Measurements from ENCODE around the gene TRPV4. TPM values are rescaled to one million over a fixed set of nuclear protein-coding genes. Genes with fewer than 3 reads are reported as not detected.
"Not testable (repeated sequence)": the region's sequence is repeated elsewhere in the genome, so short reads cannot be mapped to it uniquely, and the experiment has no call there.

The TRPV4 gene
- total RNA-seq, 2 donors from 2014 or later = not detected

DNA sequence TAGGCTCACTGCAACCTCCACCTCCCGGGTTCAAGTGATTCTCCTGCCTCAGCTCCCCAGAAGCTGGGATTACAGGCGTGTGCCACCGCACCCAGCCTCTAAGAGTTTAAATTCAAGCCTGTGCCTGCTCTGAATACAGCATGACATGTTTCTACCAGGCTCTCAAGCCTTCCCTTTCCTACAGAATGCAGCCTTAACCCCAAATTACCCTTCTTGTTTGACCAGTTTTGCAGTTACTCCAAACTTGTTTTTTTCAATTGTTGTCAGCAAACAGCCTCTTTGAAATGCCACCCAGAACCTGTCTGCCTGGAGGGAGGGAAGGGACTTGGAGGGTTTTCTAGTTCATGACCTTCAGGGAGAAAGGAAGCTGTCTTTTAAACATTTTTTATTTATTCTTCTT is 31.7 kb upstream of the TRPV4 start:
- no peak overlapping the region for H3K27ac Mint-ChIP-seq
- no peaks in the 10 kb centered on the region for H3K36me3 Mint-ChIP-seq
- no peaks in the 10 kb centered on the region for H3K9me3 Mint-ChIP-seq
- ATAC-seq (no peak), DNase-seq (ENCODE audit: low spot score in 2 of 2) (no peak)

DNA sequence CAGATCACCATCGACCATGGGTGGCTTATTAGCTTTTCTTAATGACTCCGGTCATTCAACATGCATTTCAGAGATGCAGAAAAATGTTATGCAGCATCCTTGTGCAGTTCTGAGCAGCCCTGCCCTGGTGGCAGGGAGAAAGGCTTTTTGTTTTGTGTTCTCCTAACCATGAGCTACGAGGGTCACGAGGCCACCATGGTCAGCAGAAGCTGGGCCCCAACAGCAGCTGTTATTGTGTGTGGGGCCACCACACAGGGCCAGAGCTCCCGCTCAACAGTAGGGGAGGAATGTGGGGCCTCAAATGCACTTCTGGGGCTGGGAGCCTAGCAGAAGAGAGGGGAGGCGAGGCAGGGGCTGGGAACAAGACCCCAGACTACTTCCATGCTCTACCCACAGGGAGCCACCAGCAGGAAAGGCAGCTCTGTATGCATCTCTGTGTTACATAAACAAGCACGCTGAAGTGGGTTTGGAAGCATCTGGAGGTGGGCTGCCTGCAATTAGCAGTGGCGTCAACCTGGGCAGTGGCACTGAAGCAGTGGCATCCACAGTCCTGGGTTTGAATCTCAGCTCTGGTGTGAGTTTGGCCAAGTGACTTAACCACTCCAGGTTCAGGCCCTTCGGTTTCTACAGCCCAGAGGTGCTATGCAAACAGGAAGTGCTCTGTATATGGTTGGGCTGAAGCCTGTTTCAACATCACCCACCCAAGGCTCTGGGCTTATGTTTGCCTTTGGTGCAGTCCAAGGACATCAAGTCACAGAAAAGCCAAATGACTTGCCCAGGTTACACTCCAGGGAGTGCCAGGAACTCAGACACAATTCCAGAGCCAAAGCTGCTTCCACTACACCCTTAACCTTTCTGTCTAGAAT is 30.9 kb upstream of the TRPV4 start:
- Mint-ChIP-seq H3K36me3 (no peaks in the 10 kb centered on the region), H3K9me3 (no peaks in the 10 kb centered on the region), H3K27ac (peak overlapping the region in 1 of 2 donors; percentile 74)
- no peak for DNase-seq (ENCODE audit: low spot score in 2 of 2)
- no peak for ATAC-seq

DNA sequence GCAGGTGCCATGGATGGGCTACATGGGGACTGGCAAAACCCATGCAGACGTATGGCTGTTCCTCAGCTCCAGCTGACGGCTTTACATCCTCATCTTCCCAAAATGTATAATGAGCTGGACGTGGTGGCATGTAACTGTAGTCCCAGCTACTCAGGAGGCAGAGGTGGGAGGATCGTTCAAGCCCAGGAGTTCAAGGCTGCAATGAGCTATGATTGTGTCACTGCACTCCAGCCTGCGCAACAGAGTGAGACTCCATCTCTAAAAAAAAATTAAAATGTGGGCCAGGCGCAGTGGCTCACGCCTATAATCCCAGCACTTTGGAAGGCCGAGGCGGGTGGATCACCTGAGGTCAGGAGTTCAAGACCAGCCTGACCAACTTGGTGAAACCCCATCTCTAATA is 29.3 kb upstream of the TRPV4 start:
- DNase-seq (ENCODE audit: low spot score in 2 of 2); H3K36me3 Mint-ChIP-seq; ATAC-seq; H3K9me3 Mint-ChIP-seq: not testable (repeated sequence)
- peak overlapping the region in 1 of 2 donors; percentile 37 for H3K27ac Mint-ChIP-seq

DNA sequence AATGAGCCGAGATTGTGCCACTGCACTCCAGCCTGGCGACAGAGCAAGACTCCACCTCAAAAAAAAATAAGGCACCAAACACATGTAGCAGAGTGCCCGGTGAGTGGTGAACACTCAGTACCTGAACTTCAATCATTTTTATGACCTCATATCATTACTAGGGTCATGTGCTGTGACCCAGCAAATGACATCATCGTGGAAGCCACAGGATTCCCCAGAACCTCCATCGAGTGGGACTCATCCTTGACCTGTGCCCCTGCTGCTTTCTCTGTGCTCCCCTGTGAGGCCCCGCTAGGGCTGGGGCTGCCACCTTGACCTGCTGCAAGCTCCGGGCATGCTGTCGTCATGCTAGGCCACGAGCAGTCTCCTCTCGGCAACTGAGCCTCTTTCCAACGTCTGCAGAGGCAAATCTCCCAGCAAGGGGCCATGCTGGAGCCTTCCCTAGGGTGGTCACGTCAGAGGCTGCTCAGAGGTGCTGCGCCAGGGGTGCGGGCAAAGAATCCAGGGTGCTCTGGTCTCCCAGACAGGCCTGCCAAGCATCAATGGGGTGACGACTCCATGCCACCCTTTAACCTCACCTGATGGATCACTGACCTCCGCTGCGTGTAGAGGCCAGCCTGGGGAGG is 28.6 kb upstream of the TRPV4 start:
- Mint-ChIP-seq H3K36me3 (no peaks in the 10 kb centered on the region), H3K27ac (peak overlapping the region in 1 of 2 donors; percentile 37), H3K9me3 (no peaks in the 10 kb centered on the region)
- DNase-seq (ENCODE audit: low spot score in 2 of 2) (no peak), ATAC-seq (peak in 1 of 2 donors; percentile 40)

DNA sequence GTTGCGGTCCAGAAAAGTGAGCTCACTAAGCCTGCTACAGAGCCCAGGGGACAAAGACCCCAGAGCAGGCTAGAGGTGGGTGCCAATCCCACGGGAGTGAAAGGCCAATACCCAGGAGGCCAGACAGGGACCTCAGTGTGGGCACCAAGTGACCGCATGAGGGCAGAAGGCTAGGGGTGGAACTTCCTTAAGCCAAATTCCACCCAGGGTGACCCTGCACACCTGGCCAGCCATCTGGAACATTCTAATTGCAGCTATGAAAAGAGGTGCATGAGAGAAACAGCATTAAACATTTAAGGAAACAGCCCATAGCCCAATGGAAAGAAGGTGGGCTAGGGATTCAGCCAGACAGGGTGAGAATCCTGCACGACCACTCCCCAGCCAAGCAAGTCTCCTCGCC is 27.8 kb upstream of the TRPV4 start:
- ATAC-seq (no peak), DNase-seq (ENCODE audit: low spot score in 2 of 2) (no peak)
- Mint-ChIP-seq H3K9me3 (no peaks in the 10 kb centered on the region), H3K27ac (no peak overlapping the region), H3K36me3 (no peaks in the 10 kb centered on the region)

DNA sequence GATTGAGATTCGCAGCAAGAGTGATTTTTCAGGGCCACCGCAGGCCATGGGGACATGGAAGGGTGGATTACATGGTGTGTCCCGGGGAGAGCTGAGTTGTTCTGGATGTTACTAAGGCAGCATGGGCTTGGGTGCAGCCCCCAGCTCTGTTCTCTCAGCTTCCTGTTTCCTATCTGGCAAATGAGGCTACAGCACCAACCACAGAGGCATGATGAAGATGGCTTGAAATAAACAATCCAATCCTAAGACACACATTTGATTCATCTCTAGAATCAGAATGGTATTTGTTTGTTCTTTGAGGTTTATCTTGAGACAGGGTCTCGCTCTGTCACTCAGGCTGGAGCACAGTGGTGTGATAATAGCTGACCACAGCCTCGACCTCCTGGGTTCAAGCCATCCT is 25.6 kb upstream of the TRPV4 start:
- peak overlapping the region; percentile 5 to 33 for H3K27ac Mint-ChIP-seq
- no peaks in the 10 kb centered on the region for H3K36me3 Mint-ChIP-seq
- DNase-seq (ENCODE audit: low spot score in 2 of 2) = no peak
- H3K9me3 Mint-ChIP-seq = no peaks in the 10 kb centered on the region
- peak in 1 of 2 donors; percentile 32 for ATAC-seq

DNA sequence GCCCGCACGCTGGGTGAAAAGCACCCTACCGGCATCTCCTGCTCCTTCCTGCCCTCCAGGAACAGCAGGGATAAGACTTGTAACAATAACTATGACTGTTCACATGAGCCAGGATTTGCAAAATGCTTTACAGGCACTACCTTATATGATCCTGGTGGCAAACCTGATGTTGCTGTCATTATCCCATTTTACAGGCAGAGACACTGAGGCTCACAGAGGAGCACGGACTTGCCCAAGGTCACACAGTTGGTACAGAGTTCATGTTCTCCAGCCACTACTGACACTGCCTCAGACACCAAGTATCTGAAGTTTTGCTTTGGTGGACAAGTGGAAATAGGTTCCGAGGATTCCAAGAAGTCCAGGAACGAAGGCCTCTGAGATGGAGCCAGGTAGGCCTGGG is 24.5 kb upstream of the TRPV4 start:
- DNase-seq (ENCODE audit: low spot score in 2 of 2) (no peak), ATAC-seq (no peak)
- no peaks in the 10 kb centered on the region for H3K9me3 Mint-ChIP-seq
- H3K27ac Mint-ChIP-seq = peak overlapping the region in 1 of 2 donors; percentile 33
- H3K36me3 Mint-ChIP-seq = no peaks in the 10 kb centered on the region

DNA sequence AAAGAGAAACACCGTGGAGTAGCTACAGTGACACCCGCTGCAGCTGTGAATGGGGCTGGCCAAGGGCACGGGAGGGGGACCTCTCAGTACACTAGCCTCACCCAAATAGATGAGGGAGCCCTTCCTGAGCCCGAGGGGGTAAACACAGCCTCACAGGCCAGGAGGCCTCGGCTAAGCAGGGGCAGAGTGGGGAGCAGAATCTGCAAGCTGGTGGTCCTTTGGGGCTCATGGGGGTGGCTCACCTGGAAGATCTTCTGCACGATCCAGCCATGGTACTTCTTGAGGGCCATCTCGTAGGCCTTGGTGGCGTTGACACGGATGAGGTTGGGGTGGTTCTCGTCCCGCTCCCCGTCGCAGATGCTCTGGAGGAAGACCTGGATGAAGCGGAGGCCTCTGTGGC is 22.2 kb upstream of the TRPV4 start:
- H3K9me3 Mint-ChIP-seq = no peaks in the 10 kb centered on the region
- no peaks in the 10 kb centered on the region for H3K36me3 Mint-ChIP-seq
- no peak for ATAC-seq
- no peak for DNase-seq (ENCODE audit: low spot score in 2 of 2)
- peak overlapping the region in 1 of 2 donors; percentile 76 for H3K27ac Mint-ChIP-seq

DNA sequence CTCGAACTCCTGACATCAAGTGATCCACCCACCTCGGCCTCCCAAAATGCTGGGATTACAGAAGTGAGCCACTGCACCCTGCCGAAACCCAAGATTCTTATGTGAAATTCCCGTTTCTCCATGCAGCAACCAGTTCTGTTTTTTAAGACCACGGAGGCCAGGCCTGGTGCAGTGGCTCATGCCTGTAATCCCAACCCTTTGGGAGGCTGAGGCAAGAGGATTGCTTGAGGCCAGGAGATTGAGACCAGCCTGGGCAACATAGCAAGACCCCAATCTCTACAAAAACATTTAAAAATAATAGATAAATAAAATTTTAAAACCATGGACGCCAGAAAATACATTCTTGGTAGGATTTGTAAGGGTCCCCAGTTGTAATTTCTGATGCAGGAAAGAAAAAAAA is 17.3 kb upstream of the TRPV4 start:
- not testable (repeated sequence) for H3K9me3 Mint-ChIP-seq; ATAC-seq; H3K36me3 Mint-ChIP-seq; DNase-seq (ENCODE audit: low spot score in 2 of 2); H3K27ac Mint-ChIP-seq

DNA sequence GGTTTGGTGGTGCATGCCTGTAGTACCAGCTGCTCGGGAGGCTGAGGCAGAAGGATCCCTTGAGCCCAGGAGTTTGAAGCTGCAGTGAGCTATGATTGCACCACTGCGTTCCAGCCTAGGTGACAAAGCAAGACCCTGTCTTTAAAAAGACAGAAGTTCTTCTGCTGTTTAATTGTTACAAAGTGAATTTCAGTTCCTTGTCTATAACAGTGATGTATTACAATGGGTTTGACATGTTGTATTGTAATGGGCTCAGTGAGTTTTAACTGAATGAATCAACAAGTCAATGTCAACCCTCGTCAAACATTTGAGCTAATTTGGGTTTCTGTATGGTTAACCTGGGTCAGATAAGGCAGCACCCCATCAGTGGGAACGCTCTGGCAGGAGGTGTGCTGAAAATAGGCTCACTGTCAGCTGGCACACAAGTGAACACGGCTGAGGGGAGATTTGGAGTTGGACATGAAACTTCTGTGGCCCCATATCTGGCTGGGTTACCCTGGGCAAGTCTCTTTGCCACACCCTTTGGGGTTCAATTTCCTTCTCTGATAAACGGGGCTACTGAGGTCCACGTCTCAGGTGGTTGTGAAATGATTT is 14.0 kb upstream of the TRPV4 start:
- ATAC-seq (no peak), DNase-seq (ENCODE audit: low spot score in 2 of 2) (no peak)
- Mint-ChIP-seq H3K27ac (no peak overlapping the region), H3K9me3 (no peaks in the 10 kb centered on the region), H3K36me3 (no peaks in the 10 kb centered on the region)

DNA sequence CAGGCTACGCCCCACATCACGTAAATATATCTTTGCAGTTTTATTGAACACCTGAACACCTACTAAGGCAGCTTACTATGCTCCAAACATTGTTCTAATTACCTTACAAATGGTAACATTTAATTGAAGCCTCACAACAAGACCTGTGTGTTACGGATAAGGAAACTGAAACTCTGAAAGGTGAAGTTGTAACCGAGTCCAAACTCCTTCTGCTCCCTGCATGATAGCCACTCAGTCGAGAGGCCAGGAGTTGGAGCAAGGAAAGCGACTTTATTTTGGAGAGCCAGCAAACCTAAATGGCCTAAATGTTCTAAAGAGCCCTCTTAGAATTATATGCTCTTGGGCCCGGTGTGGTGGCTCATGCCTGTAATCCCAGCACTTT is 12.6 kb upstream of the TRPV4 start:
- ATAC-seq = no peak
- no peak for DNase-seq (ENCODE audit: low spot score in 2 of 2)
- no peaks in the 10 kb centered on the region for H3K36me3 Mint-ChIP-seq
- H3K9me3 Mint-ChIP-seq = no peaks in the 10 kb centered on the region
- H3K27ac Mint-ChIP-seq = peak overlapping the region in 1 of 2 donors; percentile 46

DNA sequence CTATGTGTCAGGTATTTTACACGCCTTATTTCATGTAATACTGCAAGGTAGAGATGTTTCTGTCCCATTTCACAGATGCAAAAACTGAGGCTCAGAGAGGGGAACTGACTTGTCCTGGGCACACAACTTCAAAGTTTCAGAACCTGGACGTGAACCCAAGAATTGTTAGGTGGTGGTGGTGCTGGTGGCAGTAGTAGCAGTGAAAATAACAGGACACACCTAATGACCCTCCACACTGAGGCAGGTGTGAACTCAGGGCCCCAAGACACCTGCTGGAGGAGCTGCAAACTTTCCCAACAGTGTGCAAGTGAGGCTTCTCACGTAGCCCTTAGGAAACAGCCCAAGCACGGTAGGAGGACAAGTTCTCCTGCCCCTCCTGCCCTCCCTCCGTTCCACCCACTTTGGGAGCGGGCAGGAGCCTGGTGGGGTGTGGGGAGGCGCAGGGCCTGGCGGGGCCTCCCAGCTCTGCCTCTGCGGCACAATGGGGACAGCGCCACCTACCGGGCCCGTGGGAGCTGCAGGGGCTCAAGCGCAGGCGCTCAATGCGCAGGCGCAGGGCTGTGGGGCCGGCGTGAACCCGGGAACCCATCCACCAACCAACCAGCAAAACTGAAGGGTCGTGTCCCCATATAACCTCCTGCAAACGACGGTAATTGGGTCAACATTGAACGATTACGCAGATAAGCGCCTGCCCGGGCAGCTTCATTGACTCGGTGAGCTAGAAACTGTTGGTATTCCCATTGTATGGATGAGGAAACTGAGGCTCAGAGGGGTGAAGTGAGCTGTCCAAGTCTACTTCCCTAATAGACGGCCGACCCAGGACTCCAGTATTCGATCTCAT is 12.0 kb upstream of the TRPV4 start:
- H3K36me3 Mint-ChIP-seq = no peaks in the 10 kb centered on the region
- H3K9me3 Mint-ChIP-seq = no peaks in the 10 kb centered on the region
- H3K27ac Mint-ChIP-seq = peak overlapping the region in 1 of 2 donors; percentile 46
- ATAC-seq (peak; percentile 97), DNase-seq (ENCODE audit: low spot score in 2 of 2) (peak; percentile 92 to 99)

DNA sequence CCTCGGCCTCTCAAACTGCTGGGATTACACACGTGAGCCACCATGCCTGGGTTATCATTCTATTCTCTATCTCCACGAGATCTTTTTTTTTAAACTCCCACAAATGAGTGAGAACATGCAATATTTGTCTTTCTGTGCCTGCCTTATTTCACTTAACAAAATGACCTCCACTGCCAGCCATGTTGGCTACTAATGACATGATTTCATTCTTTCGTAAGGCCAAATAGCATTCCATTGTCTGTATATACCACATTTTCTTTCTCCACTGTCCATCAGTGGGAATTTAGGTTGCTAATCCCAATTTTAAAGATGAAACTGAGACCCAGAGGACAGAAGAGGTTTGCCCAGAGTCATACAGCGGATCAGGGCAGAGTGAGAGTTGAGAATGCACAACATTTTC is 10.9 kb upstream of the TRPV4 start:
- ATAC-seq (no peak), DNase-seq (ENCODE audit: low spot score in 2 of 2) (no peak)
- Mint-ChIP-seq H3K27ac (no peak overlapping the region), H3K9me3 (no peaks in the 10 kb centered on the region), H3K36me3 (no peaks in the 10 kb centered on the region)

DNA sequence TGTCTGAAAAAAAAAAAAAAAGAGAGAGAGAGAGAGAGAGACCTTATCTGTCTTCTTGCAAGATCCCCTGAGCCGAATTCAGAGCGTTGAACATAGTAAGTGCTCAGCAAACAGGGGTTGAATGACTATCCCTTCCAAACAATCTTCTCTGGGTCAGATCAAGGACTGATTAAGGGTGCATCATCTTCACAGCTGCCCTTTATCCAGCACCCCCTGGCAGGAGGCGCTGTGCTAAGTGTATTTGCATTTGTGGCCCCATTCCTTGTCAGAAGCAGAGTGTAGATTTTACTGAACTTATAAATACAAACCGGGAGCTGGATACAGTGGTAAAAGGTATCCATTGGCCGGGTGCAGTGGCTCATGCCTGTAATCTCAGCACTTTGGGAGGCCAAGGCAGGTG is 8.8 kb upstream of the TRPV4 start:
- H3K36me3 Mint-ChIP-seq = no peaks in the 10 kb centered on the region
- no peak overlapping the region for H3K27ac Mint-ChIP-seq
- no peak for ATAC-seq
- DNase-seq (ENCODE audit: low spot score in 2 of 2) = no peak
- H3K9me3 Mint-ChIP-seq = no peaks in the 10 kb centered on the region

DNA sequence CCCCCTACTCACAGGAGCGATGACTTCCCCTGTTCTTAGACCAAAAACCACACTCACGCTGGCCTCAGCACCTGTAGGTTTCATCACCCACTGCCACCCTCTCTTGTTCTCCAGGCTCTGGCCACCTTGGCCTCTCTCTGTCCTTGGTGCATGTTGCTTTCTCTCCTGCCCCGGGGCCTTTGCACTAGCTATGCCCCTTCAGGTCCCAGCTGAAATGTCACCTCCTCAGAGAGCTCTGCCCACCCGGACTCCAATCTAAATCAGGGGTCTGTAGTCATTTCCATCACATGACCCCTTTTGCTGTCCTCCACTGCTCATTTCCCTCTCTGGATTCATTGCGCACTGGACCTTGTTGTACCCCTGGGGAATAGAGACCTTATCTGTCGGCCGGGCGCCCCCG is 8.2 kb upstream of the TRPV4 start:
- Mint-ChIP-seq H3K36me3 (no peaks in the 10 kb centered on the region), H3K27ac (peak overlapping the region in 1 of 2 donors; percentile 51), H3K9me3 (no peaks in the 10 kb centered on the region)
- ATAC-seq (no peak), DNase-seq (ENCODE audit: low spot score in 2 of 2) (no peak)

DNA sequence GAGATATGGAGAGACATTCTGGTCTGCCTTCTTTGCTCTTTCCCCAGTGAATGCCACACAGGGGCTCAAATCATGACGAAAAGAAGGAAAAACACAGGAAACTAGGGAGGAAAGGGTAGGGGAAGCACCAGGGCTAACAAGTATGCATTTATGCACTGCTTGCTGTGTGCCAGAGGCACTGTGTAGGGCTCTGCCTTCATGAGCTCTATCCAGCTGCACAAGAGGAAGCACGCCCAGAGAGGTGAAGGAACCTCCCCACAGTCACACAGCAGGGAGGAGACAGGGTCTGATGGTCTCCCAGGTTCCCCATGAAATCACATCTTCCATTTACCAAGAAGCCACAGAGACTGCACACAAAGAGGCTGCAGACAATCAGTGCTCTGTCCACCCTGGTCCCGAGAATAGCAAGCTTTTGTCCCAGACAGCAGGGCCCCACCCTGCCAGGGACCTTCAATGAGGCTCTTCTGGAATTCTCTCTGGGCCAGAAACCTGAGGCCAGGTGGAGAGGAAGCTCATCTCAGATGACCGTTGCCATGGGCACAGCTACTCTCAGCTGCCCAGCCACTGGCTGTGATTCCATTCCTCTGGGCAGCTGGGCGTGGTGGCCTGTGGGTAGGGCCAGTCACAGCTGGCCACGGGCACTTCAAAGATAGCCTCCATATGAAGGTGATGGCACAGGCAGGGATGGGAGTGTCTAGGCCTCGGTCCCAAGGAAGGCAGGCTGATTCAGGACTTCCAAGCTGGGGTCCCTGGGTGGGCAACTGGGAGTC is 7.3 kb upstream of the TRPV4 start:
- ATAC-seq = no peak
- Mint-ChIP-seq H3K36me3 (no peaks in the 10 kb centered on the region), H3K9me3 (no peaks in the 10 kb centered on the region), H3K27ac (no peak overlapping the region)
- no peak for DNase-seq (ENCODE audit: low spot score in 2 of 2)

Data from activated naive CD4-positive, alpha-beta T cell treated with anti-CD3 and anti-CD28 coated beads, Interleukin-2, amount 50 U/mL, for 72 hours (primary cell).